ENCODE data around the gene JAM3.
"Not testable (repeated sequence)": the region's sequence is repeated elsewhere in the genome, so short reads cannot be mapped to it uniquely, and the experiment has no call there.

JAM3 gene

DNA sequence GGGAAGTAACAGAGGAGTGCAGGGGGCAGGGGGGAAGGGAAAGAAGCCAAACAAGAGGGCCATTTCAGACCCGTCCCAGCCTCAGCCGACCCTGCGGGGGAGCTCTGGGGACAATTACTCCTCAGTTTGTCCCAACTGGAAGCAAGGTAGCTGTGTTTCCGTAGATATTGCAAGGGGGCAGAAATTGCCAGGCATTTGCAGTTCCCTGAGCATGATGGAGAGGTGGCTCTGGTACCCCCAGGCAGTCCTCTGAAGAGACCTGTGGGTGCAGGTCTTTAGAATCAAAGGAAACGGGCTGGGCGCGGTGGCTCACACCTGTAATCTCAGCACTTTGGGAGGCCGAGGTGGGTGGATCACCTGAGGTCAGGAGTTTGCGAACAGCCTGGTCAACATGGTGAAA is 13.8 kb upstream of the JAM3 start:
- no peak for DNase-seq

DNA sequence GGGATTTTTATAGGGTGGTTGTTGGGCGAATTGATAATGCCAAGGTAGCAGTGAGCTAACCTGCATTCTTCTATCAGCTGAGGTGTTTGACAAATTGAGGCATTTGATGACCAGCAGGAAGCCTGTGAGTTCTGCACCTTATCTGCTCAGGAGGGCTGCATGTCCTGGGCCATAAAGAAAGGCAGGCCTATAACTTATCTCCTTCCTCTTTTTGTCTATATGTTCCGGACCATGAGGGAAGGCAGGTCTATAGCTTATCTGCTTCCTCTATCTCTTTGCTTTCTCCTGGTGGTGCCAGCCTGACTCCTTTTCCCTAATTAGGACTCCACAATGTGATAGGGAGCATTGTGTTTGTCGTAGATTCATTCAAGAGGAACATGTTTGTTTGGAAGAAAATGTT is 8.6 kb upstream of the JAM3 start:
- no peak for DNase-seq

DNA sequence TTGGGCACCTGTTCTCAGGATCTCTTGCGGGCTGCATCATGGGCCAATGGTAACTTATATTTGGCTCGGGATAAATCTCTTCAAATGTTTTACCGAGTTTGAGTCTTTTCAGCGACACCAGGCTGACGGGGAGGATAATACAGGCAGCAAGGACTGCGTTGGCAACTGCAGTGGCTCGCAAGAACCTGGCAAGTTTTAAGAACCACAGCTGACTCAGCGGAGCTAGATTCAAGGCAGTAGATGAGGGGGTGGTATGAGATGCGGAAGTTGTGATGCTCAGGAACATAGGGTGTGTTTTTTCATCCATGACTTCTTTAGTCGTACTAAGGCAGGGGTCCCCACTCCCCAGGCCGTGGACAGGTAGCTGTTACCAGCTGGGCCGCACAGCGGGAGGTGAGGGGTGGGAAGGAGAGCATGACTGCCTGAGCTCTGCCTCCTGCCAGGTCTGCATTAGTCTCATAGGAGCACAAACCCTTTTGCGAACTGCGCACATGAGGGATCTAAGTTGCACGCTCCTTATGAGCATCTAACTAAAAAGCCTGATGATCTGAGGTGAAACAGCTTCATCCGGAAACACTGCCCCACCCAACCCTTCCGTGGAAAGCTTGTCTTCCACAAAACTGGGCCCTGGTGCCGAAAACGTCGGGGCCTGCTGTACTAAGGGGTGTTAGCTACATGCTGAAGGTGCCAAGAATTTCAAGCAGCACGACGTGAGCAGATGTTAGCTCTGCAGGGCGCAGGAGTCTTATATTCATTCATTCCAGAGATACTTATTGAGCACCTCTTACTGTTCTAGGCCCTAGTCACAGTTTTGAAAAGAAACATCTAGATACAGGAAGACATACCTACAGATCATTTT is 6.4 kb upstream of the JAM3 start:
- peak in 2 of 56 donors; percentile 37 to 61 for DNase-seq

DNA sequence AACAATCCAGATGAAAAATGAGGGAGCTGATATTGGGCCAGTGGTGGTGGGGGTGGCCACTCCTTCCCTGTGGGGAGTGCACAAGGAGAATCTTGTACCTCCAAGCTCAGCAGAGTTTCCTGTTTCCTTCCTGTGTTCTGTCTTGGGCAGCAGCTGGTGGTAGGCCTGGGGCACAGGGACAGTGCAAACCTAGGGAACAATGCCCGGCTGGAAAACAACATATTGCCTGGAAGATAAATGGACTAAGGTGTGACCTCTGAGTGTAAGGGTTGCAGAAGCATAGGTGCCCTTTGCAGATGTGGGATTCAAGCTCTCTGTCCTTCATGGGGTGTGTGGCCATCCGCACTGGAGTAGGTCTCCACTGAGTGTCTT is 5.8 kb upstream of the JAM3 start:
- DNase-seq, result no peak

DNA sequence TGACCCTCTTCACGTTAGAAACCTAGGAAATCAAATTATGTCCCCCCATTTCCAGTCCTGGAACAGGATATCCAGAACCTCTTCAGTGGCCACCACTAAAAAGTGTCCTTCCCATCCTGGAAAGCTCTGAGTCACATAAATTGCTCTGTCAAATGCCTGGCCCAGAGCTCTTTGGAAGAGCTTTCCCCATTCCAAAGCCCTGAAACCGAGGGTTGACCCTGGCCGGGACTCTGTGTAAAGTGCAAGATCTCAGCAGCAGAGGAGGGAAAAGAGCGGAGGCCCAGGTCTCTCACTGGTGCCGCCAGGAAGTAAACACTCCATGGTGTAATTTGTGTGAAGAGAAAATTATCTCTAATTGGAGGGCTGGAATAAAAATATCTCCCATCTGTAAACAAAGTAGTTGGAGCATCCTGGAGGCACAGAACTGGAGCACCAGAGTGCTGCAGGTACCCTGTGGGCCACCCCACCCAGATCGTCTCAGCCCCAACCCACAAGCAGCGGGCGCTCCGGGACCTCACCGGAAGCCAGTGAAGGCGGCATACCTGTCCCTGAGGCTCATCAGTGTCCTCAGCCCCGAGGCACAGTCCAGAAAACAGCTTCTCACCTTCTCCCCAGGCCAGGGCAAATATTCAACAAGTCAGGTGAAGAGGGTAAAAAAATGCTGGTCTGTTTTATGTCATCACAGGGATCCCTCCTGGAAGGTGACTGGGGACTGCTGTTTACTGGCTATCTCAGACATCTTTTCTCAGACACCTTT is 4.7 kb upstream of the JAM3 start:
- DNase-seq, result no peak

DNA sequence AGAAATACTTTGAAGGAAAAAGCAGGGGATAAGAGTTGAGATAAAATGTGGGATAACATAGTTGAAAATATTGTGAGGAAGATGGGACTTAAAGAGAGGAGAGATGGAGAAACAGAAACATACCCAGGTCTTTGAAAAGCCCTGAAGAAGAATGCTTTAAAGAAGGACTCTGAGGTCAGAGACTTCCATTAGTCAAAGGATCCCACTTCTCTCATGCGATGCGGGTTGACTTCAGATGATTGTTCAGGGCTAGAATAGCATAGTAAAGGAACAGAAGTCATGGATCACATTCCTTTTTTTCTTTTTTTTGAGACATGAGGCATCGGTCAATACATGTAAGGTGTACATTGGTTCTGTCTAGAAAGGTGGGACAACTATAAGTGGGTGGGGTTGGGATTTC is 3.5 kb upstream of the JAM3 start:
- DNase-seq, result no peak

DNA sequence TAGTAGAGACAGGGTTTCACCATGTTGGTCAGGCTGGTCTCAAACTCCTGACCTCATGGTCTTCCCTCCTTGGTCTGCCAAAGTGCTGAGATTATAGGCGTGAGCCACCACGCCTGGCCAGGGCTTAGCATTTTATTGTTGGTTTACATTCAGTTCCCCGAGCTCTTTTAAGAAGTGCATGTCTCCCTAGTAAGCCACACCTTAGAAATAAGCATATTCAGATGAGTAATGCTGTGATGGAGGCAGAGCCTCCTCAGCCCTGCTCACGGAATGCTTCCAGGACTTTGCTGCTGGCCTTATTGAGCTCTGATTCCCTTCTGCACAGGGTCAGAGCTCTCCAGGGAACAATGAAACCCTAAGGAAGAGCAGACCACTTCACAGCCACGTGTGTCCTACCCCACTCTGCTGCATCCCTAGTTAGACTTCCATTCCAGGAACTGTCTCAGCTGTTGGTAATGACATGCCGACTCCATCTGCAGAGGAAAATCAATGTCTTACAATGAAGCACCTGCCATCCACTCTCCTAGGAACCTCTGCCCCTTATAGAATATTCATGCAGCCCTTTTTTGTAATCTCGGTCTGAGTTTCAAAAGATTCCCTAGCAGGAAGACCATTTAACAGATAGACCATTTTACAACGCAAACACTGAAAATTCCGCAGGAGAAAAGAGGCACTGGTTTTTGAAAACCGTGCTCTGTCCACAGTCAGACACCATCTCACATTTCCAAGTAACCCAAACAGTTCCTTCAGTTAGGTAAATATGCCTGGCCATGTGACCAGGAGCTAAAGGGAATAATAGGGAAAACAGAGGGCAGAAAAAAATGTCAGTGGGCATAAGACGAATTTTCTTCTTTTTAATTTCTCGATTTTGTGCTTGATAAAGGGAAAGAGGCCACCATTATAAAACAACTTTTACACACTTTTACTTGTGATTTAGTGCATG is 1.7 kb upstream of the JAM3 start:
- DNase-seq, result no peak

DNA sequence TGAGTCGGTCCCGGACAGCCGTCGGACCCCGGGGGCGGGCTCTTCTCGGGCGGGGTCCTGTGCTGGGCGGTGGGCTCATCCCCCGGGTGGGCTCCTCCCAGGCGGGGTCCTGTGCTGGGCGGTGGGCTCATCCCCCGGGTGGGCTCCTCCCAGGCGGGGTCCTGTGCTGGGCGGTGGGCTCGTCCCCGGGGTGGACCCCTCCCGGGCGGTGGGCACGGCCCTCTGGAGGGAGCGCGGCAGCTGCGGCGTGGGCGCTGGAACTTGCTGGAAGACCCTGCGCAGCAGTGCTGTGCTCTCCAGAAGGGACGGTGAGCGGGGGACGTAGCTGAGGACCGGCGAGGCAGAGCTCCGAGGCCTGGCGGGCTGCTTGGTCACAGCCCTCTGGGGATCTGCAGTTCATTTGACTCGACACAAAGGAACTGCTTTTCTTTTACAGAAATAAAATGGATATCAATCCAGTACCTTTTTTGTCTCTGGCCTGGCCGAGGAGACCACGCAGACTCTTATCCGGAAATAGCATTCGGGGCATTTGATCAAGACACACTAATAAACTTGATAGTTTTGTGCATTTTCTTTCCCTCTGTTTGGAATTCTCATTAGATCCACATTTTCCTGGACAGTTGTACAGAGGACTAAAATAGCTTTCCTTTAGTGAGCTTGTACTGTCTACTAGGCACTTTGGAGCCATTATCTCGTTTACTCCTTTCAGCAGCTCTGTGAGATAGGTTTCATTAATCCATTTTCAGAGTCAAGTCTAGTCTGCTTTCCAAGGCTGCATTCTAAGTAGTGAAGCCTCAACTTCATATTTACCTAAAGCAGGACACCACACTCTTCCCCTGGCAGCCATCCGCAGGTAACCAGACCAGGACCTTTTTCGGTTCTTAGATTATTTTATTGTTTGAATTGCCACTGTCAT is 812 bp downstream of the JAM3 start:
- DNase-seq, result peak in 13 of 56 donors; percentile 10 to 65 (median 27)

DNA sequence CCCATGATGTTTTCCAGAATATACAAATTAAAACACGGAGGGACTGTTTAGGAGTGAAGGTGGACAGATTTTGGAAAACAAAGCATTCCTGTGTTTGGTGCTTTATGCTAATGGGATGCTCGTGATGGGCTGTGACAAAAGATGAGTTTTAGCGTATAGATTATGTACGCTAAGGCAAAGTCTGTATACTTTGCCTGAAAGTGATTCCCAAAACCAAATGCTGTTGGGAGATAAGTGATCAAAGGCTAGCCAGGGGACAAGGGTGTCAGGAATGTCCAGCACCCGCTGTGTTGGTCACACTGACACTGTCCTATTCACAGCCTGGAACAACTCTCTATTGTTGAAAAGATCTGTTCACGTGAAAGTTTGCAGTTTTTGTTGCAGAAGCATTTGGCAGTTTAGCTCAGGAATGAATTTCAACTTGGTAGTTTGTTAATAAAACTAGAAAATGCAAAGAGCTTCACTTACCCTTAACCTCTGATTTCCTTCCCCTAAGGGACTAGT is 1.5 kb downstream of the JAM3 start:
- peak in 26 of 56 donors; percentile 8 to 73 (median 43) for DNase-seq

DNA sequence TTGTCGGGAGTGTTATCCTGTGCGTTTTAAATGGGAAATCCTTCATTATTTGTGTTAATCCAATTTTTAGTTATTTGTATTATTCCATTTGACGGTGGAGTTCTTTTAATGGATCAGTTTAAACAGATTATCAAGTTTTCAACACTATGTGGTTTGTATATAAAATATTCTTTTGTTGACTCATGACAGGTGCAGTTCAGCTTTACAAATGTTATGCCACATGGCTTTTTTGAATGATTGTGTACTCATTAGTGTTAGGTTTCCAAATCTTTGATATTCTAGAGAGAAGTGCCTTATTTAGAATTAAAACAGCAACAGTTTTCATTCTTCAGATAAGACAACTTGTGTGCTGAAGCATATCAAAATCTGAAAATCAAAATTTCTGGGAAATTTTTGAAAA is 2.4 kb downstream of the JAM3 start:
- no peak for DNase-seq

DNA sequence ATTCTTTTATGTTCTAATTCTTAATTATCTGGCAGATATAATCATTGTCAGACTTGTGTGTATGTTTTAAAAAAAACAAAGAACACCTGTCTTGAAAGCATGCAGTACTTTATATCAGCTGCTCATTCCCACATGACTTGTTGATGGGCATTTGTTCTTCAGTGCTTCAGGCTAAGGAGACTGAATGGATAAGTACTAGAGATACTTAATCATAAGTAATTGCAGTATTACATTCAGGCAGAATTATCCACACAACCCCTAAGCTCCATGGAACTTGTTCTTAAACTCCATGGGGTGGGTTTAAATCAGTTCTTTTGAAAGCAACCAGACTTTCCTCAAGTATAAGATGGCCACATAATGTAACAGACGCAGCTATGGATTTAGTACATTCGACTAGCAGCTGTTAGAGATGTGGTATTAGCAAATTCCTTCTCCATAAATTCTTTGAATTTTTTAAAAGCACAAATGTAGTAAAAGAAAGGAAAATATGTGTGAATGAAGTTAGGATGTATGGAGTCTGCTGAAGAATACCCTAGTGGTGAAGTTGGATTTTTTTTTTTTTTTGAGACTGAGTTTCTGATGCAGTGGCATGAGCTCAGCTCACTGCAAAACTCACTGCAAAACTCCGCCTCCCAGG is 3.0 kb downstream of the JAM3 start:
- no peak for DNase-seq

DNA sequence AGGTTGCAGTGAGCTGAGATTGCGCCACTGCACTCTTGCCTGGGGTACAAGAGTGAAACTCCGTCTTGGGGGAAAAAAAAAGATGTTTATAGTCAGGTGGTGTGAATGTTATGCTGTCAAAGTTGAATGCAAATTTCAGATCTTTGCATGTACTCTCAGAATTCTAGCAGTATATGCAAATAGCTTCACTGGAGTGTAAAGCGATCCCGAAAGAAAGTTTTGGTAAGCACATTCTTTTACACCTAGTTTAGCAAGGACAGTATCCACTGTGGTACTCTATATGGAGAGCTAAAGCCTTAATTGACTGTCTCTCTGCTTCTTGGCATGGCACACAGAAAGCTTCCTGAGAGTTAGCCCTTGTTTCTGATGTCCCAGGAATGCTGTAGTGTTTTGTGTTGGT is 4.0 kb downstream of the JAM3 start:
- DNase-seq, result no peak

DNA sequence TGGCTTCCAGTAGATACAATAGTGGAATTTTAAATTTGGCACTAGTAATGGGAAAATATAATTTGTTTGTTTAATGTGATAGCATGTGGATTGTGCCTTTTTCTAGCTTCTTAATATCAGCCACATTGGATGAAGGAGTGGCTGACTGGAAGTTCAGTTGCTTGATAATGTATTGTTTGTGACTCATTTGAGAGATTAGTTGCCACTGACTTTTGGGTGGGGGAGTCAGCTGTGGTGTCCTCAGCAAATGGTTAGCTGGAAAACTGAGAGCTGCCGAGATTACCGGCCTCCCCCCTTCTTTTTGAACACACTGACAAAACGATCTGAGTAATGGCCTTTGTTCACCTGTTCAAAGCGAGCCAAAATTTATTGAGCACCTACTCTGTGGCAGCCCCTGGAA is 5.5 kb downstream of the JAM3 start:
- no peak for DNase-seq

DNA sequence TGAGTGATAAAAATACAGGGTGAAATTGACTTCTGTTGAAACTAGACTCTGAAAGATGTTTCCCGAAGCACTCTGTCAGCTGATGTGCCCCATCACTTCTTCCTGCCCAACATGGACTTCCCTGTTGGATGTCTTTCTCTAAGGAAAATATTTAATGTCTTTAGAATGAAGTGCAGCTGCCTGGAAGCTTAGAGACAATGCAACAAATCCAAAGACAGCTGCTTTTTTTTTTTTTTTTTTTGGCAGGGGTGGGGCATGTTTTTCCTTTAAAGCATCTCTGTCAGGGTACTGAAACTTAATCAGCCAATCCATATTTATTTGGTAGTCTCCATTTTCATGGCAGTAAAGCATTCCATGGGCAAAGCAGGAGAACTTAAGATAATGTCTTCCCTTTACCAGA is 5.9 kb downstream of the JAM3 start:
- no peak for DNase-seq

DNA sequence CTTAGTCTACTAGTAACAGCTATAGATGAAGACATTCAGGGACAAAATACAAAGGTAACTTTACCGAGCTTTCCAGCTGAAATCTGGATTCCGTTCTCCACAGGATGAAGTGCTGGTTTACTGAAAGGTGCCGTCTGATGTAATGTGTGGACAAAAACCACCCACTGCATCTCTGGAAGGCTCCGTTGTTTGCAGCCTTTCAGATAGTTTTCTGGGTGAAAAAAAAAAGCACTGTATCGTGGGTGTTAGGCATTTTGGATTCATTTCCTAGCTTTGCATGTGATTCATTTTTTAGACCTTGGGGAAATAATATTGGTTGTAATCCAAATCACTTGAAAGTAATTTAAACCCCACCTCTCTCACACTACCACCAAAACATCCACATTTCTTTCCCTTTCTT is 10.4 kb downstream of the JAM3 start:
- peak in 2 of 56 donors; percentile 7 to 10 for DNase-seq

DNA sequence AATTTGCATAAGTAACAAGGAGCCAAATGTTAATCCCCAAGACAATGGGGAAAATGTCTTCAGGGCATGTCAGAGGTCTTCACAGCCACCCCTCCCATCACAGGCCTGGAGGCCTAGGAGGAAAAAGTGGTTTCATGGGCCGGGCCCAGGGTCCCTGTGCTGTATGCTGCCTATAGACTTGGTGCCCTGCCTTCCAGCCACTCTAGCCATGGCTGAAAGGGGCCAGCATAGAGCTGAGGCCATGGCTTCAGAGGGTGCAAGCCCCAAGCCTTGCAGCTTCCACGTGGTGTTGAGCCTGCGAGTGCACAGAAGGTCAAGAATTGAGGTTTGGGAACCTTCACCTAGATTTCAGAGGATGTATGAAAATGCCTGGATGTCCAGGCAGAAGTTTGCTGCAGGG is 12.4 kb downstream of the JAM3 start:
- DNase-seq, result not testable (repeated sequence)

DNA sequence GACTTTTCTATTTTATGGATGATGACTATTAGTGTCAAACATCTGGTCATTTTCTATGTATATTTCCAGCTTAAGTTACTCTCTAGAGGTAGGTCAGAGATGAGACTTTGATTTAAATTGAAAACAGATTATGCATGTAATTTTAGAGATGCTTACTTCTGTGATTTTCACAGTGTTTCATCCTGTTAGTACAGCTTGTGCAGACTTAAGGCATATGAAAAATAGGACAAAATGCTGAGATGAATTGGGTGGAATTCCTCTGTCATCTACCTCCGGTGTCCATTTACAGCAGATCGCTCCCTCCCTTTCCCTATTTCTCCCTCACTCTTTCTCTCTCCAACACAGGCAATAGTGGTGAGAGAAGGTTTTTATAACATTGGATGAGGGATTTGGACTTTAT is 14.1 kb downstream of the JAM3 start:
- DNase-seq, result no peak

DNA sequence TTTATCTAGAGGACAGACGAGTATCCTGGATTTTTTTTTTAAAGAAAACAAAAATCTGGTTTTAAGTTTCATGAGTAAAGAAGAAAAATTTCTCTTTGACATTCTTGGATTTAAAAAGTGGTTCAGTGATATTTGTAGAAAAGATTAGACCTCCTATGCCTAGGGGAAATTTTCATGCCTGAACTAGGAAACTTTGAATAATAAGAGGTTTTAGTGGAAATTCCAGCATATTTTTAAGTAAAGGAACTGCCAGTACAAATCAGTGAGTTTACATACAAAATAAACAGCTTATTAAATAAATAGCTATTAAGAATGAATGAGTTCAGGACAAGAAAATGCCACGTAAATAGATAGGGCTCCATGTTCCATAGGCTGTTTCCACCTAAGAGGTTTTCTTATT is 17.5 kb downstream of the JAM3 start:
- DNase-seq, result no peak

DNA sequence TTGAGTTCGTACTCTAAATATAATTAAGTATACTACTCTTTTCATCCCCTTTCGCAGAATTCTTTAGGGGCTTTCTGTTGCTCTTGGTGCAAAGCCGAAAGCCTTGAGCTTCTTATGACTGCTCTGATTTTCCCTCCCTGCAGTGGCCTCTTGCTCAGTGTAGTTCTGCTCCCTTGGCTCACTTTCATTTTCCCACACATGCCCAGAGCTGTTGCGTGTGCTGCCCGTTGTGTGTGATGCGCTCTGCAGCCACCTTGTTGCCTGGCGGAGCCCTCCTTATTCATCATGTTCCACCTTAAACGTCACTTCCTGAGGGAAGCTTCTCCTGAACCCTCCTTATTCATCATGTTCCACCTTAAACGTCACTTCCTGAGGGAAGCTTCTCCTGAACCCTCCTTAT is 23.1 kb downstream of the JAM3 start:
- DNase-seq, result not testable (repeated sequence)

DNA sequence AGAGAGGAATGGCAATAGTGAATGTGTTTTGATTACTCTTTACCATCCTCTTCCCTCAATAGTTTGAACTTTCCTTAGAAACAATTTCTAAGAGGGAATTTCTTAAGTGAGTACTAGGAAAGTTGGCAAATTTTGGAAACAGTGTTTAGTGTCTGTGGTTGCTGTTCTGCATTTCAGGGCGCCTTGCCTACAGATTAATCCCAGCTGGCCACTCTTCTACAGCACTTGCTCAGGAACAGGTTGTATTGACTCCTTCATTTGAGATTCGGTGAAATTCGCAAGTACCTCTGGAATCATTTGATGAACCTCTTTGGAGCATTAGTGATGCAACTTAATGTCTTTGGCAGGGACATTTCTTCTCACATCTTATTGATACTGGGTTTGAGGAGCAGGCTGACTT is 28.3 kb downstream of the JAM3 start:
- no peak for DNase-seq

All from amygdala (tissue), 56 donors.